K562 (cell line): Measurements from ENCODE around the gene LAMA3. TPM values are rescaled to one million over a fixed set of nuclear protein-coding genes. Genes with fewer than 3 reads are reported as not detected.
A peak's percentile ranks its signal among the peaks of the same experiment; 100 is the strongest.

Experiments used
- ATAC-seq: fragments of 200-7000 bp; cut with Tn5 transposase; 3 replicates; pipeline ENCODE4 v1.9.1; 2020; ENCODE audit warnings: moderate library complexity
- BruUV-seq: library from RNA; stranded (reverse); fragments of 400-500 nt; replicated peaks from 2 replicates; lab custom pipeline; 2021; lab: Mats Ljungman, UMichigan
- CTCF ChIA-PET: fragments of 300-600 bp; formaldehyde crosslinking; extraction: SDS; loops from one replicate; lab custom pipeline; 2021; ENCODE audit warnings: low intra/inter-chr PET ratio; lab: Yijun Ruan, JAX
- POLR2A ChIA-PET: fragments of 300-600, 350-650 bp; sonication (Branson Sonifier 250); formaldehyde crosslinking; extraction: SDS; loops from one replicate; lab custom pipeline; 2021; ENCODE audit warnings: antibody characterized with exemption, inconsistent platforms; lab: Yijun Ruan, JAX
- DNase-seq, 4 experiments: peaks; one replicate each; pipeline versions ENCODE4 v3.0.0 to v3.0.0-alpha.2; 2011 to 2018; ENCODE audit warnings: low spot score in 3 of 4, mixed read lengths in 3 of 4; ENCODE audit errors: extremely low read depth in 1 of 4
- FAIRE-seq: peaks from 2 replicates; lab custom pipeline; 2011; peaks lifted over from hg19 to GRCh38; lab: Jason Lieb, UNC
- H2AFZ ChIP-seq: 2 replicates; pipeline ENCODE4 v1.6.0; 2011; ENCODE audit warnings: low read depth, low read length, control low read depth, inconsistent platforms
- H3K27ac ChIP-seq: fragments of 200-600 bp; 3 replicates; pipeline ENCODE4 v1.8.0; 2011; ENCODE audit warnings: low read depth, mild to moderate bottlenecking, control low read depth, inconsistent platforms, low read length, moderate library complexity, mixed read lengths; ENCODE audit errors: extremely low read depth
- H3K27me3 ChIP-seq, 2 experiments: fragments of 300-600 bp in 1 of 2; 2 replicates in 1 of 2; 3 replicates in 1 of 2; pipeline versions ENCODE4 v1.6.0 to v1.8.0; 2011; ENCODE audit warnings: inconsistent platforms in 2 of 2, low read length in 2 of 2, mild to moderate bottlenecking in 1 of 2, mixed read lengths in 1 of 2, moderate library complexity in 1 of 2; ENCODE audit not compliant: control insufficient read depth in 2 of 2, insufficient read depth in 2 of 2
- H3K36me3 ChIP-seq: fragments of 300-600 bp; 3 replicates; pipeline ENCODE4 v1.8.0; 2011; ENCODE audit warnings: mild to moderate bottlenecking, low read length, inconsistent platforms; ENCODE audit not compliant: control insufficient read depth, insufficient read depth
- H3K4me1 ChIP-seq, 2 experiments: fragments of 200-600 bp in 1 of 2; replicated peaks in 1 of 2; 2 replicates in 1 of 2; 3 replicates in 1 of 2; pipeline versions ENCODE4 v1.5.1 to v1.8.0; 2011; ENCODE audit warnings: inconsistent platforms in 2 of 2, low read length in 2 of 2, mild to moderate bottlenecking in 1 of 2, mixed read lengths in 1 of 2, moderate library complexity in 1 of 2; ENCODE audit not compliant: control insufficient read depth in 2 of 2, insufficient read depth in 2 of 2
- H3K4me2 ChIP-seq: 2 replicates; pipeline ENCODE4 v1.6.1; 2011; ENCODE audit warnings: low read length, control low read depth, inconsistent platforms, mixed read lengths; ENCODE audit not compliant: insufficient read depth
- H3K4me3 ChIP-seq: fragments of 200-600 bp; sonication (generic), shearing (Covaris generic); 2 replicates; pipeline ENCODE4 v1.5.1; 2016; ENCODE audit warnings: control low read depth, inconsistent platforms
- H3K79me2 ChIP-seq: fragments of 200-600 bp; 3 replicates; pipeline ENCODE4 v1.8.0; 2011; ENCODE audit warnings: low read length, inconsistent platforms; ENCODE audit not compliant: control insufficient read depth, insufficient read depth
- H3K9ac ChIP-seq, 2 experiments: 2 replicates each; pipeline versions ENCODE4 v1.6.0 to v1.6.1; 2011; ENCODE audit warnings: low read depth in 2 of 2, low read length in 2 of 2, control low read depth in 1 of 2, inconsistent platforms in 1 of 2, mild to moderate bottlenecking in 1 of 2, mixed read lengths in 1 of 2; ENCODE audit not compliant: insufficient read depth in 1 of 2
- H3K9me1 ChIP-seq: one replicate; pipeline ENCODE4 v1.6.0; 2011; ENCODE audit warnings: inconsistent platforms, mild to moderate bottlenecking, low read length, moderate library complexity; ENCODE audit not compliant: control insufficient read depth, insufficient read depth
- H3K9me3 ChIP-seq: replicated peaks from 2 replicates; pipeline ENCODE4 v1.5.1; 2011; ENCODE audit warnings: low read depth, low read length, inconsistent platforms; ENCODE audit not compliant: control insufficient read depth, insufficient read depth
- H4K20me1 ChIP-seq: replicated peaks from 2 replicates; pipeline ENCODE4 v1.6.1; 2011; ENCODE audit warnings: low read length, inconsistent platforms, mixed read lengths; ENCODE audit not compliant: control insufficient read depth, insufficient read depth
- EP400 ChIP-seq: fragments of 450-650 bp; IDR thresholded peaks from 2 replicates; pipeline ENCODE4 v1.6.1; 2017; ENCODE audit warnings: antibody characterized with exemption, mild to moderate bottlenecking, moderate library complexity
- NUFIP1 ChIP-seq: fragments of 450-650 bp; IDR thresholded peaks from 2 replicates; pipeline ENCODE4 v1.6.1; 2018; ENCODE audit not compliant: partially characterized antibody
- SMARCA5 ChIP-seq: fragments of 450-650 bp; IDR thresholded peaks from 2 replicates; pipeline ENCODE4 v1.6.1; 2016
- ZNF316 ChIP-seq: fragments of 450-650 bp; IDR thresholded peaks from 2 replicates; pipeline ENCODE4 v1.6.1; 2016
- WGBS: fragments of 100-300 bp; shearing (Covaris generic); methylation state at CpG from one replicate; pipeline ENCODE4 v1.1.6; 2016; ENCODE audit warnings: low coverage, mixed read lengths; ENCODE audit not compliant: insufficient coverage; ENCODE audit errors: missing lambda C conversion rate; 5-methylcytosine and 5-hydroxymethylcytosine counted together
- in situ Hi-C: fragments of 300-500 bp; cut with MboI; formaldehyde crosslinking; loops from 4 replicates; pipeline ENCODE4 v1.15.0; 2018; ENCODE audit warnings: inconsistent platforms, mixed read lengths
- intact Hi-C: fragments of 100-400 bp; cut with micrococcal nuclease; formaldehyde crosslinking; loops from 2 replicates; pipeline ENCODE4 v1.14.2; 2022
- polyA plus RNA-seq, 8 experiments: library from polyadenylated mRNA; depleted of rRNA in 4 of 8; stranded (reverse) in 5 of 8; unstranded in 3 of 8; fragments of >200 nt; fragmentation: Nextera tagmentation in 2 of 8; fragmentation: Illumina TruSeq in 1 of 8; extraction: Ambion mirVana in 2 of 8; extraction: Trizol in 1 of 8; gene quantifications; 2 replicates each; pipeline versions ENCODE4 v1.2.1 to v1.2.3, GENCODE V29; 2011 to 2014; ENCODE audit warnings: inconsistent platforms in 1 of 8, missing spikeins in 1 of 8
- total RNA-seq, 7 experiments: library from RNA; depleted of rRNA in 6 of 7; stranded (reverse); fragments of >200 nt in 6 of 7; fragmentation: Illumina TruSeq in 2 of 7; extraction: Trizol in 2 of 7; gene quantifications; 2 replicates each; pipeline versions ENCODE4 v1.2.1 to v1.2.3, GENCODE V29; 2011 to 2021; ENCODE audit warnings: low replicate concordance in 1 of 7
- TF ChIP-seq, protein P1 (sequence below): fragments of 250-450 bp; sonication (Bioruptor Pico); IDR thresholded peaks from 2 replicates; pipeline ENCODE4 v1.4.0; 2020

The LAMA3 gene
- total and polyA plus RNA-seq, 9 of the 15 experiments (the other 6 are each of a cell fraction or from before 2014, with no cell fraction given): 0.07 TPM; not detected in 8

DNA sequence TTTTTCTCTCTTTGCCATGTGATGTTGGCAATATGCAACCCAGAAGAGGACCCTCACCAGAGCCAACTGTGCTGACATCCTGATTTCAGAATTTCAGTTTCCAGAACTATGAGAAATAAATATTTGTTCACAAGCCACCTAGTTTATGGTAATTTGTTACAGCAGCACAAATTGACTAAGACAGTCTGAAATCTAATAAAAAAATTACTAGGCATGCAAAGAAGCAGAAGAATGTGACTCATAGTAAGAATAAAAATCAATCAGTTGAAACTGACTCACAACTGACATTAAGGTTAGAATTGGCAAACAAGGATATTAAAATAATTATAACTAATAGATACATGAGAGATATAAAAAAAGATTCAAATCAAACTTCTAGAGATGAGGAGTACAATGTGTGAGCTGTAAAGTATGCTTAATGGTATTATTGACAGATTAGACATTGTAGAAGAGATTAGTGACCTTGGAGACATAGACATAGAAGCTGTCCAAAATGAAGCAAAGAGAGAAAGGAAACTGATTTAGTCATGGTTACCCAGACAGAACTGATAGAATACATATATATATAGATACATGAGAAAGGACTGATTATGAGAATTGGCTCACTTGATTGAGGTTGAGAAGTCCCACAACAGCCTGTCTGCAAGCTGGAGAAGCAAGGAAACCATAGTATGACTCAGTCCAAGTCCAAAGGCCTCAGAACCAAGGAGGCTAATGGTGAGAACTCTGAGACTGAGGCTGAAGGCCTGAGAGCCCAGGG is 297.5 kb downstream of the LAMA3 start:
- POLR2A ChIA-PET: no interaction called here
- no peaks in the 10 kb centered on the region for H3K9me1 ChIP-seq
- H3K27ac ChIP-seq: no peak overlapping the region
- no TSS peak for BruUV-seq
- peaks cover 3 to 6% of the 10 kb centered on the region in 2 experiments; a peak in 2 of 5 replicates for H3K27me3 ChIP-seq
- no peak overlapping the region for H2AFZ ChIP-seq
- no peaks in the 10 kb centered on the region for H3K36me3 ChIP-seq
- no peak overlapping the region for H3K4me2 ChIP-seq
- FAIRE-seq: no peak
- H3K4me1 ChIP-seq: no peaks in the 10 kb centered on the region
- intact Hi-C loops (no loop called here), in situ Hi-C loops (no loop called here)
- DNase-seq: no peak
- no peak for ATAC-seq
- H4K20me1 ChIP-seq: no peaks in the 10 kb centered on the region
- TF ChIP-seq NUFIP1 (no peak), SMARCA5 (no peak), EP400 (no peak)
- H3K79me2 ChIP-seq: no peaks in the 10 kb centered on the region
- no peaks in the 10 kb centered on the region for H3K9me3 ChIP-seq
- CTCF ChIA-PET: no interaction called here
- H3K9ac ChIP-seq: no peak overlapping the region
- no peak overlapping the region for H3K4me3 ChIP-seq

DNA sequence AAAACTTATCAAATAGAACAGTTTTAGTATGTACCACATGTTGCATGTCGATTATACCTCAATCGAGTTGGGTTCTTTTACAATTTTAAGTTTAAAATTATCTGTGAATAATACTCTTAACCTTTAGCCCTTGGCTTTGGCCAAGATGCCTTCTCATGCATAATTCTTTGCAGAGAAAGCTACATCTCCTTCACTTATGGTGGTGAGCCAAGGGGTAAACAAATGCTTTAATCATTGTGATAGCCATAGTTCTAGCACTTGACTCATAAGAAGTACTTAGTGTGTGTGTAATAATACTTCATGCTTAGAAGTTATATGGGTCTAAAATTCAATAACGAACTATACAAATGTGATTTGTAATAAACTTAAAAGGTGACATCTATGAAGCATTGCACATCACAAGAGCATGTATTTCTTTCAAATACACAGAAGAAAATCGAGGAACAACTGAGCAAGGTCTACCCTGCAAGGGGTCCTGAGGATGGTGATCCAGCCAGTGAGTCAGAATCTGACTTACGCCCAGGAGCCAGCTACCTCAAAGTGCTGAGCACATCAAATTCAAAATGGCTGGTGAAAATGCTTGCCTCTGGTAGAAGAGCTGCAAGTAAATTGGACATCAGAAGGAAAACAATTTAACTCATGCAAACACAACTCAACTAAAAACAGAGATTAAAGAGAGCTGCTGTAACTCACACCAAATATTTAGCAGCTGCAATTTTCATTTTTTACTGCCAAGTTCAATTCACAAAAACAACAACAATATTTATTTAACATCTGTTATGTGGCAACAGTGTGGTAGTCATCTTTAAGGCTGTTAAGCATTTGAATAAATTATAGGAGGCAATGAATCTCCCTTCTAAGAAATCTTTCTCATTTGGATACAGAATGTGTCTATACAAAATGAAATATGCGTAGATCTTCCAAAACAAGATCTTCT is 301.5 kb downstream of the LAMA3 start:
- H3K79me2 ChIP-seq: no peaks in the 10 kb centered on the region

More for the DNA sequence above, 301.5 kb downstream of the LAMA3 start:
- Histone ChIP-seq H3K9me1 (no peaks in the 10 kb centered on the region), H3K9ac (no peak overlapping the region), H3K9me3 (no peaks in the 10 kb centered on the region), H3K36me3 (no peaks in the 10 kb centered on the region), H3K27me3 (no peaks in the 10 kb centered on the region), H3K27ac (no peak overlapping the region), H3K4me1 (no peaks in the 10 kb centered on the region), H4K20me1 (no peaks in the 10 kb centered on the region), H2AFZ (no peak overlapping the region), H3K4me3 (no peak overlapping the region), H3K4me2 (no peak overlapping the region)
- intact Hi-C loops: no loop called here
- no TSS peak for BruUV-seq
- in situ Hi-C loops: no loop called here
- ChIA-PET CTCF (no interaction called here), POLR2A (no interaction called here)
- TF ChIP-seq ZNF316: 0 out of 2 replicates have a peak, but pooled peaks have one; percentile 20
- TF ChIP-seq, protein P1, sequence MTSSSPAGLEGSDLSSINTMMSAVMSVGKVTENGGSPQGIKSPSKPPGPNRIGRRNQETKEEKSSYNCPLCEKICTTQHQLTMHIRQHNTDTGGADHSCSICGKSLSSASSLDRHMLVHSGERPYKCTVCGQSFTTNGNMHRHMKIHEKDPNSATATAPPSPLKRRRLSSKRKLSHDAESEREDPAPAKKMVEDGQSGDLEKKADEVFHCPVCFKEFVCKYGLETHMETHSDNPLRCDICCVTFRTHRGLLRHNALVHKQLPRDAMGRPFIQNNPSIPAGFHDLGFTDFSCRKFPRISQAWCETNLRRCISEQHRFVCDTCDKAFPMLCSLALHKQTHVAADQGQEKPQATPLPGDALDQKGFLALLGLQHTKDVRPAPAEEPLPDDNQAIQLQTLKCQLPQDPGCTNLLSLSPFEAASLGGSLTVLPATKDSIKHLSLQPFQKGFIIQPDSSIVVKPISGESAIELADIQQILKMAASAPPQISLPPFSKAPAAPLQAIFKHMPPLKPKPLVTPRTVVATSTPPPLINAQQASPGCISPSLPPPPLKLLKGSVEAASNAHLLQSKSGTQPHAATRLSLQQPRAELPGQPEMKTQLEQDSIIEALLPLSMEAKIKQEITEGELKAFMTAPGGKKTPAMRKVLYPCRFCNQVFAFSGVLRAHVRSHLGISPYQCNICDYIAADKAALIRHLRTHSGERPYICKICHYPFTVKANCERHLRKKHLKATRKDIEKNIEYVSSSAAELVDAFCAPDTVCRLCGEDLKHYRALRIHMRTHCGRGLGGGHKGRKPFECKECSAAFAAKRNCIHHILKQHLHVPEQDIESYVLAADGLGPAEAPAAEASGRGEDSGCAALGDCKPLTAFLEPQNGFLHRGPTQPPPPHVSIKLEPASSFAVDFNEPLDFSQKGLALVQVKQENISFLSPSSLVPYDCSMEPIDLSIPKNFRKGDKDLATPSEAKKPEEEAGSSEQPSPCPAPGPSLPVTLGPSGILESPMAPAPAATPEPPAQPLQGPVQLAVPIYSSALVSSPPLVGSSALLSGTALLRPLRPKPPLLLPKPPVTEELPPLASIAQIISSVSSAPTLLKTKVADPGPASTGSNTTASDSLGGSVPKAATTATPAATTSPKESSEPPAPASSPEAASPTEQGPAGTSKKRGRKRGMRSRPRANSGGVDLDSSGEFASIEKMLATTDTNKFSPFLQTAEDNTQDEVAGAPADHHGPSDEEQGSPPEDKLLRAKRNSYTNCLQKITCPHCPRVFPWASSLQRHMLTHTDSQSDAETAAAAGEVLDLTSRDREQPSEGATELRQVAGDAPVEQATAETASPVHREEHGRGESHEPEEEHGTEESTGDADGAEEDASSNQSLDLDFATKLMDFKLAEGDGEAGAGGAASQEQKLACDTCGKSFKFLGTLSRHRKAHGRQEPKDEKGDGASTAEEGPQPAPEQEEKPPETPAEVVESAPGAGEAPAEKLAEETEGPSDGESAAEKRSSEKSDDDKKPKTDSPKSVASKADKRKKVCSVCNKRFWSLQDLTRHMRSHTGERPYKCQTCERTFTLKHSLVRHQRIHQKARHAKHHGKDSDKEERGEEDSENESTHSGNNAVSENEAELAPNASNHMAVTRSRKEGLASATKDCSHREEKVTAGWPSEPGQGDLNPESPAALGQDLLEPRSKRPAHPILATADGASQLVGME: no peak
- WGBS: 3% methylated on average over 6 of the region's 6 CpGs
- FAIRE-seq (no peak), DNase-seq (no peak), ATAC-seq (no peak)
